MM.1S (cell line): Measurements from ENCODE around the gene DUSP10.

Experiments
- DNase-seq: peaks from one replicate; pipeline ENCODE4 v3.0.0-alpha.2; 2015
- H2AFZ ChIP-seq: fragments of 300-600 bp; sonication (generic); 2 replicates; pipeline ENCODE4 v1.6.0; 2016; ENCODE audit warnings: antibody characterized with exemption, low read length
- H3F3A ChIP-seq: fragments of 300-600 bp; sonication (generic); 2 replicates; pipeline ENCODE4 v1.6.1; 2016; ENCODE audit warnings: mild to moderate bottlenecking, antibody characterized with exemption, low read length, moderate library complexity, mixed read lengths; ENCODE audit not compliant: insufficient read depth
- H3K27ac ChIP-seq: fragments of 300-600 bp; sonication (generic); 2 replicates; pipeline ENCODE4 v1.5.1; 2016; ENCODE audit warnings: mild to moderate bottlenecking, low read length
- H3K27me3 ChIP-seq: fragments of 300-600 bp; sonication (generic); replicated peaks from 2 replicates; pipeline ENCODE4 v1.6.0; 2016; ENCODE audit warnings: low read length; ENCODE audit not compliant: insufficient read depth
- H3K36me3 ChIP-seq: fragments of 300-600 bp; sonication (generic); replicated peaks from 2 replicates; pipeline ENCODE4 v1.6.1; 2016; ENCODE audit warnings: mild to moderate bottlenecking, low read length, mixed read lengths; ENCODE audit not compliant: insufficient read depth
- H3K4me1 ChIP-seq: fragments of 300-600 bp; sonication (generic); 2 replicates; pipeline ENCODE4 v1.6.1; 2016; ENCODE audit warnings: low read length, mixed read lengths
- H3K4me2 ChIP-seq: fragments of 300-600 bp; sonication (generic); 2 replicates; pipeline ENCODE4 v1.6.0; 2016; ENCODE audit warnings: low read depth, low read length
- H3K4me3 ChIP-seq: fragments of 300-600 bp; sonication (generic); 2 replicates; pipeline ENCODE4 v1.5.1; 2016; ENCODE audit warnings: low read length, mixed read lengths
- H3K79me2 ChIP-seq: fragments of 300-600 bp; sonication (generic); 2 replicates; pipeline ENCODE4 v1.6.1; 2016; ENCODE audit warnings: mixed run types, low read length, mixed read lengths
- H3K9ac ChIP-seq: fragments of 300-600 bp; sonication (generic); 2 replicates; pipeline ENCODE4 v1.6.1; 2016; ENCODE audit warnings: low read length, mixed read lengths
- H3K9me2 ChIP-seq: fragments of 300-600 bp; sonication (generic); replicated peaks from 2 replicates; pipeline ENCODE4 v1.6.1; 2016; ENCODE audit warnings: mild to moderate bottlenecking, low read length, mixed read lengths; ENCODE audit not compliant: insufficient read depth
- H3K9me3 ChIP-seq: fragments of 300-600 bp; sonication (generic); replicated peaks from 2 replicates; pipeline ENCODE4 v1.6.1; 2016; ENCODE audit warnings: mild to moderate bottlenecking, low read length, mixed read lengths; ENCODE audit not compliant: insufficient read depth
- H4K20me1 ChIP-seq: fragments of 300-600 bp; sonication (generic); 2 replicates; pipeline ENCODE4 v1.6.1; 2016; ENCODE audit warnings: mild to moderate bottlenecking, low read length, moderate library complexity, mixed read lengths; ENCODE audit not compliant: insufficient read depth
- CTCF ChIP-seq: fragments of 300-600 bp; sonication (generic); IDR thresholded peaks from 2 replicates; pipeline ENCODE4 v1.5.1; 2016; ENCODE audit warnings: antibody characterized with exemption, low read length, mixed read lengths
- EZH2 ChIP-seq: fragments of 300-600 bp; sonication (generic); optimal IDR thresholded peaks from 2 replicates; pipeline ENCODE3; 2017; ENCODE audit warnings: low read depth, mild to moderate bottlenecking, antibody characterized with exemption, low read length, mixed read lengths
- EZH2phosphoT487 ChIP-seq: fragments of 300-600 bp; sonication (generic); IDR thresholded peaks from 2 replicates; pipeline ENCODE4 v1.6.1; 2018; ENCODE audit warnings: antibody characterized with exemption, low read length

The DUSP10 gene

GRCh38 chr1:221678014-221678413 is 63.9 kb downstream of the DUSP10 start:
- TF ChIP-seq CTCF (no peak), EZH2phosphoT487 (no peak), EZH2 (no peak)
- no peak overlapping the region for H2AFZ ChIP-seq
- H3K27me3 ChIP-seq: no peaks in the 10 kb centered on the region
- H3K9me2 ChIP-seq: no peaks in the 10 kb centered on the region
- H3F3A ChIP-seq: no peaks in the 10 kb centered on the region
- no peaks in the 10 kb centered on the region for H4K20me1 ChIP-seq
- H3K4me1 ChIP-seq: no peaks in the 10 kb centered on the region
- H3K27ac ChIP-seq: no peak overlapping the region
- H3K4me3 ChIP-seq: no peak overlapping the region
- no peaks in the 10 kb centered on the region for H3K36me3 ChIP-seq
- H3K4me2 ChIP-seq: no peak overlapping the region
- H3K9me3 ChIP-seq: no peaks in the 10 kb centered on the region
- no peaks in the 10 kb centered on the region for H3K79me2 ChIP-seq
- H3K9ac ChIP-seq: no peak overlapping the region
- DNase-seq: no peak

GRCh38 chr1:221675880-221676800 is 65.7 kb downstream of the DUSP10 start:
- no peaks in the 10 kb centered on the region for H3K27me3 ChIP-seq
- H3K9me2 ChIP-seq: no peaks in the 10 kb centered on the region
- H3K4me2 ChIP-seq: no peak overlapping the region
- no peak overlapping the region for H2AFZ ChIP-seq
- no peak for DNase-seq
- no peaks in the 10 kb centered on the region for H3F3A ChIP-seq
- no peaks in the 10 kb centered on the region for H3K9me3 ChIP-seq
- H3K36me3 ChIP-seq: no peaks in the 10 kb centered on the region
- TF ChIP-seq EZH2phosphoT487 (no peak), EZH2 (no peak), CTCF (no peak)
- H4K20me1 ChIP-seq: no peaks in the 10 kb centered on the region
- no peak overlapping the region for H3K27ac ChIP-seq
- H3K4me1 ChIP-seq: no peaks in the 10 kb centered on the region
- H3K79me2 ChIP-seq: no peaks in the 10 kb centered on the region
- no peak overlapping the region for H3K4me3 ChIP-seq
- no peak overlapping the region for H3K9ac ChIP-seq

DNA sequence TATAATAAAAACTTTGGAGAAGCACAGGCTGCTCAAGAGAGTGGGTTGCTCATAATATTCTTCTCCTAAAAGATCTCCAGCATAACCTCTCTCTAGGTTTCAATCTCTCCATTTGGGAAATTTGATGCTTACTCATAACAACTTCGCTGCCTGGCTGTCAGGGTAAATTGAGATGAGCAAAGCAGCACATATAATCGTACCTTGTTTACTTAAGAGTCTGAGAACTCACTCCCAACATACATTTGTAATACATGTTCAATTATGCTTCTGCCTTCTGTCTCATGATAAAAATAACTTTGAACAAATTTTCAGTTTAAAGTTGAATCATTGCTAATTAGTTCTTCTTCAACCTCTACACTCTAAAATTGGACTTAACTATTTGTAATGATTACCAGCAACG is 68.9 kb downstream of the DUSP10 start:
- H3K27ac ChIP-seq: no peak overlapping the region

More for the DNA sequence above, 68.9 kb downstream of the DUSP10 start:
- H3K36me3 ChIP-seq: no peaks in the 10 kb centered on the region
- H4K20me1 ChIP-seq: no peaks in the 10 kb centered on the region
- H2AFZ ChIP-seq: no peak overlapping the region
- no peaks in the 10 kb centered on the region for H3F3A ChIP-seq
- H3K27me3 ChIP-seq: no peaks in the 10 kb centered on the region
- H3K4me2 ChIP-seq: no peak overlapping the region
- no peaks in the 10 kb centered on the region for H3K79me2 ChIP-seq
- H3K9me2 ChIP-seq: no peaks in the 10 kb centered on the region
- no peak overlapping the region for H3K9ac ChIP-seq
- TF ChIP-seq EZH2phosphoT487: no peak
- no peak for TF ChIP-seq CTCF
- TF ChIP-seq EZH2: no peak
- no peaks in the 10 kb centered on the region for H3K9me3 ChIP-seq
- no peaks in the 10 kb centered on the region for H3K4me1 ChIP-seq
- H3K4me3 ChIP-seq: no peak overlapping the region
- DNase-seq: no peak
